GM12878 (cell line): Measurements from ENCODE around the gene FBXO21. TPM values are rescaled to one million over a fixed set of nuclear protein-coding genes. Genes with fewer than 3 reads are reported as not detected.

Experiments used
- ATAC-seq: fragments of 200-7000 bp; cut with Tn5 transposase; 3 replicates; pipeline ENCODE4 v1.9.1; 2020; ENCODE audit warnings: mild to moderate bottlenecking, moderate library complexity
- BruUV-seq: library from RNA; stranded (reverse); fragments of 400-500 nt; replicated peaks from 2 replicates; lab custom pipeline; 2021; lab: Mats Ljungman, UMichigan
- CTCF ChIA-PET: fragments of 300-600 bp; sonication (Branson Sonifier 250); formaldehyde crosslinking; extraction: SDS; loops from one replicate; lab custom pipeline; 2021; ENCODE audit warnings: inconsistent platforms; lab: Yijun Ruan, JAX
- POLR2A ChIA-PET: fragments of 350-600 bp; formaldehyde crosslinking; extraction: SDS; loops from one replicate; lab custom pipeline; 2021; ENCODE audit warnings: inconsistent platforms; lab: Charles Lee
- RAD21 ChIA-PET: fragments of 300-600 bp; sonication (Branson Sonifier 250); formaldehyde crosslinking; loops from one replicate; lab custom pipeline; 2023; ENCODE audit warnings: antibody characterized with exemption; ENCODE audit not compliant: unreplicated experiment; lab: Charles Lee
- SMC1A ChIA-PET: fragments of 300-600 bp; sonication (Branson Sonifier 250); formaldehyde crosslinking; loops from one replicate; lab custom pipeline; 2023; ENCODE audit not compliant: unreplicated experiment, uncharacterized antibody; lab: Charles Lee
- DNase-seq: peaks from one replicate; pipeline ENCODE4 v3.0.0-alpha.2; 2011; ENCODE audit warnings: low read depth, low spot score
- FAIRE-seq: peaks from 3 replicates; lab custom pipeline; 2011; peaks lifted over from hg19 to GRCh38; lab: Jason Lieb, UNC
- H2AFZ ChIP-seq: 2 replicates; pipeline ENCODE4 v1.6.0; 2011; ENCODE audit warnings: low read depth, low read length, control low read depth; ENCODE audit not compliant: control insufficient read depth
- H3K27ac ChIP-seq: 2 replicates; pipeline ENCODE4 v1.5.1; 2011; ENCODE audit warnings: control low read depth; ENCODE audit not compliant: control insufficient read depth, insufficient read depth
- H3K27me3 ChIP-seq, 2 experiments: replicated peaks in 1 of 2; 2 replicates each; pipeline versions ENCODE4 v1.6.0 to v1.6.1; 2011; ENCODE audit warnings: low read length in 1 of 2; ENCODE audit not compliant: control insufficient read depth in 2 of 2, insufficient read depth in 2 of 2
- H3K36me3 ChIP-seq, 2 experiments: 2 replicates each; pipeline ENCODE4 v1.5.1; 2011; ENCODE audit warnings: low read length in 1 of 2; ENCODE audit not compliant: control insufficient read depth in 2 of 2, insufficient read depth in 2 of 2
- H3K4me1 ChIP-seq: 2 replicates; pipeline ENCODE4 v1.6.1; 2011; ENCODE audit warnings: mild to moderate bottlenecking, low read length, moderate library complexity, mixed read lengths; ENCODE audit not compliant: control insufficient read depth, insufficient read depth
- H3K4me2 ChIP-seq: 2 replicates; pipeline ENCODE4 v1.6.0; 2011; ENCODE audit warnings: control low read depth; ENCODE audit not compliant: control insufficient read depth, insufficient read depth
- H3K4me3 ChIP-seq: fragments of 200-600 bp; sonication (generic); 2 replicates; pipeline ENCODE4 v1.5.1; 2016
- H3K79me2 ChIP-seq: 2 replicates; pipeline ENCODE4 v1.6.0; 2011; ENCODE audit warnings: low read length; ENCODE audit not compliant: control insufficient read depth, insufficient read depth
- H3K9ac ChIP-seq: 2 replicates; pipeline ENCODE4 v1.8.0; 2011; ENCODE audit warnings: low read length, control low read depth, mixed read lengths; ENCODE audit not compliant: control insufficient read depth, insufficient read depth
- H3K9me3 ChIP-seq: replicated peaks from 3 replicates; pipeline ENCODE4 v1.5.1; 2011; ENCODE audit warnings: mild to moderate bottlenecking, low read length; ENCODE audit not compliant: control insufficient read depth, insufficient read depth
- H4K20me1 ChIP-seq: 2 replicates; pipeline ENCODE4 v1.6.0; 2011; ENCODE audit not compliant: control insufficient read depth, insufficient read depth
- BMI1 ChIP-seq: fragments of 450-650 bp; IDR thresholded peaks from 2 replicates; pipeline ENCODE4 v1.6.1; 2016; ENCODE audit warnings: mild to moderate bottlenecking, moderate library complexity, borderline replicate concordance
- CEBPB ChIP-seq, 2 experiments: fragments of 150-350 bp in 1 of 2; IDR thresholded peaks; 2 replicates each; pipeline ENCODE4 v1.6.1; 2012 to 2014; ENCODE audit warnings: low read depth in 2 of 2, low read length in 2 of 2, borderline replicate concordance in 1 of 2, inconsistent platforms in 1 of 2
- CHD4 ChIP-seq: fragments of 200-600 bp; sonication (generic); IDR thresholded peaks from 2 replicates; pipeline ENCODE4 v1.6.1; 2016; ENCODE audit warnings: mild to moderate bottlenecking
- CTCF ChIP-seq, 3 experiments: IDR thresholded peaks in 2 of 3; conservative IDR thresholded peaks in 1 of 3; 2 replicates each; pipeline ENCODE4 v1.5.1; 2011; ENCODE audit warnings: low read depth in 3 of 3, low read length in 3 of 3, mild to moderate bottlenecking in 3 of 3, control low read depth in 2 of 3, moderate library complexity in 2 of 3, inconsistent platforms in 1 of 3, mixed read lengths in 1 of 3; ENCODE audit not compliant: control insufficient read depth in 2 of 3, insufficient read depth in 1 of 3; ENCODE audit errors: extremely low read depth in 1 of 3
- DPF2 ChIP-seq: fragments of 450-650 bp; IDR thresholded peaks from 2 replicates; pipeline ENCODE4 v1.6.1; 2017; ENCODE audit warnings: mild to moderate bottlenecking
- FOXK2 ChIP-seq: fragments of 450-650 bp; IDR thresholded peaks from 2 replicates; pipeline ENCODE4 v1.6.1; 2017; ENCODE audit warnings: mild to moderate bottlenecking, moderate library complexity
- IKZF2 ChIP-seq, 2 experiments: fragments of 450-650 bp; IDR thresholded peaks; 2 replicates each; pipeline ENCODE4 v1.6.1; 2017; ENCODE audit warnings: mild to moderate bottlenecking in 2 of 2, moderate library complexity in 2 of 2
- NFIC ChIP-seq: IDR thresholded peaks from 2 replicates; pipeline ENCODE4 v1.6.1; 2012; ENCODE audit warnings: low read depth, mild to moderate bottlenecking, inconsistent platforms, low read length, moderate library complexity
- NFYA ChIP-seq: IDR thresholded peaks from 2 replicates; pipeline ENCODE4 v1.6.1; 2011; ENCODE audit warnings: low read depth, mild to moderate bottlenecking, low read length, improper control_type of control experiment, borderline replicate concordance
- RAD21 ChIP-seq: IDR thresholded peaks from 2 replicates; pipeline ENCODE4 v1.6.1; 2011; ENCODE audit warnings: mild to moderate bottlenecking, low read depth, low read length, moderate library complexity; ENCODE audit not compliant: insufficient read depth
- SKIL ChIP-seq: fragments of 450-650 bp; IDR thresholded peaks from 2 replicates; pipeline ENCODE4 v1.6.1; 2017; ENCODE audit warnings: mild to moderate bottlenecking, low read depth, inconsistent platforms; ENCODE audit not compliant: poor library complexity, severe bottlenecking
- SMAD5 ChIP-seq: IDR thresholded peaks from 2 replicates; pipeline ENCODE4 v1.6.1; 2016; ENCODE audit warnings: antibody characterized with exemption, low read depth
- SMARCA5 ChIP-seq: fragments of 450-650 bp; IDR thresholded peaks from 2 replicates; pipeline ENCODE4 v1.6.1; 2017; ENCODE audit warnings: mild to moderate bottlenecking
- SRF ChIP-seq, 2 experiments: IDR thresholded peaks; 2 replicates each; pipeline ENCODE4 v1.6.1; 2011; ENCODE audit warnings: low read depth in 2 of 2, low read length in 2 of 2, mild to moderate bottlenecking in 1 of 2, moderate library complexity in 1 of 2
- ZZZ3 ChIP-seq: IDR thresholded peaks from 2 replicates; pipeline ENCODE4 v1.6.1; 2011; ENCODE audit warnings: low read depth; ENCODE audit not compliant: control insufficient read depth, insufficient read length
- WGBS: methylation state at CpG from one replicate; pipeline ENCODE4 v1.1.6; 2016; ENCODE audit warnings: low lambda C conversion rate; ENCODE audit not compliant: insufficient replicate concordance, insufficient coverage; ENCODE audit errors: missing lambda C conversion rate; 5-methylcytosine and 5-hydroxymethylcytosine counted together
- in situ Hi-C: fragments of 300-500 bp; cut with MboI; formaldehyde crosslinking; loops from 9 replicates; pipeline ENCODE4 v1.14.3; 2018; ENCODE audit warnings: mixed read lengths
- intact Hi-C: fragments of 100-400 bp; cut with micrococcal nuclease; formaldehyde crosslinking; loops from one replicate; pipeline ENCODE4 v1.14.2; 2022; ENCODE audit not compliant: unreplicated experiment
- polyA plus RNA-seq, 11 experiments: library from polyadenylated mRNA; depleted of rRNA in 4 of 11; unstranded in 6 of 11; stranded (reverse) in 5 of 11; fragments of >200 nt; fragmentation: Nextera tagmentation in 4 of 11; fragmentation: Illumina TruSeq in 1 of 11; extraction: Ambion mirVana in 4 of 11; extraction: Trizol in 1 of 11; gene quantifications; 1 replicate in 1 of 11; 2 replicates in 10 of 11; pipeline versions ENCODE4 v1.2.1 to v1.2.3, GENCODE V29; 2011 to 2016; ENCODE audit warnings: inconsistent platforms in 2 of 11, missing spikeins in 2 of 11, low read depth in 1 of 11
- total RNA-seq, 4 experiments: library from RNA; depleted of rRNA in 3 of 4; stranded (reverse); fragments of >200 nt in 3 of 4; fragmentation: Illumina TruSeq in 1 of 4; extraction: Trizol in 1 of 4; gene quantifications; 2 replicates each; pipeline versions ENCODE4 v1.2.1 to v1.2.3, GENCODE V29; 2013 to 2021
- TF ChIP-seq, protein P1 (sequence below): IDR thresholded peaks from 2 replicates; pipeline ENCODE4 v1.6.1; 2011; ENCODE audit warnings: mild to moderate bottlenecking, low read depth, low read length, moderate library complexity; ENCODE audit not compliant: insufficient replicate concordance

The FBXO21 gene
- total and polyA plus RNA-seq, 10 of the 15 experiments (the other 5 are each of a cell fraction or from before 2014, with no cell fraction given) = 5.5 to 32.6 (median 18.9) TPM

- no peak for TF ChIP-seq SKIL
- TF ChIP-seq DPF2 = no peak
These were observed 27.6 kb downstream of the FBXO21 start (continued) for GRCh38 chr12:117162633-117163032.

DNA sequence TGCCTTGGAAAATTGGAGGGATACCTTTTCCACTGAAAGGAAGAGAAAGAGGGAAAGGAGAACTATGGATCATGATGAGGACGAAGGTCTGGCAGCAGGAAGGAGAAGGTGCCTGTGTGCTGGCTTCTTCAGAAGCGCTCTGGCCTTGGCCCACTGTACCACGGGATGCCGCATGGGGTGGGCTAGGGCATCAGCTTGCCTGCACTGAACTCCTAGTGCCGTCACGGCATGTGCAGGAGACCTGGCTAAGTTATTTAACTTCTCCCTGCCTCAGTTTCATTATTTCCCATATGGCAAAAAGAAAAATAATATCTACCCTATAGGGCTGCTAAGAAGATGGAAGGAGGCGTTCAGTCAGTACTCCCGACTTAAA is 28.1 kb downstream of the FBXO21 start:
- CTCF ChIA-PET = no interaction called here
- no peaks in the 10 kb centered on the region for H3K79me2 ChIP-seq
- no peaks in the 10 kb centered on the region for H3K4me1 ChIP-seq
- POLR2A ChIA-PET = no interaction called here
- RAD21 ChIA-PET = no interaction called here
- no peak overlapping the region for H3K9ac ChIP-seq
- H3K27me3 ChIP-seq = no peaks in the 10 kb centered on the region
- H2AFZ ChIP-seq = no peak overlapping the region
- DNase-seq (no peak), ATAC-seq (no peak), FAIRE-seq (no peak)
- 82% methylated on average over 8 of the region's 8 CpGs for WGBS
- H3K27ac ChIP-seq = no peak overlapping the region
- TF ChIP-seq SRF (IDR thresholded peaks at IDR 0.05; ENCODE audit: low read depth in 2 of 2, low read length in 2 of 2) (no peak), SMARCA5 (no peak), CHD4 (no peak), FOXK2 (no peak), NFYA (no peak), SMAD5 (no peak), RAD21 (no peak), ZZZ3 (no peak), IKZF2 (IDR thresholded peaks at IDR 0.05) (no peak), BMI1 (no peak), CTCF (IDR thresholded peaks at IDR 0.05 in 2 of 3, conservative IDR thresholded peaks at IDR 0.05 in 1 of 3; ENCODE audit: control insufficient read depth in 2 of 3, extremely low read depth in 1 of 3, insufficient read depth in 1 of 3, low read depth in 3 of 3, low read length in 3 of 3) (no peak), NFIC (no peak), CEBPB (IDR thresholded peaks at IDR 0.05; ENCODE audit: borderline replicate concordance in 1 of 2, low read depth in 2 of 2, low read length in 2 of 2) (no peak)
- TF ChIP-seq, protein P1, sequence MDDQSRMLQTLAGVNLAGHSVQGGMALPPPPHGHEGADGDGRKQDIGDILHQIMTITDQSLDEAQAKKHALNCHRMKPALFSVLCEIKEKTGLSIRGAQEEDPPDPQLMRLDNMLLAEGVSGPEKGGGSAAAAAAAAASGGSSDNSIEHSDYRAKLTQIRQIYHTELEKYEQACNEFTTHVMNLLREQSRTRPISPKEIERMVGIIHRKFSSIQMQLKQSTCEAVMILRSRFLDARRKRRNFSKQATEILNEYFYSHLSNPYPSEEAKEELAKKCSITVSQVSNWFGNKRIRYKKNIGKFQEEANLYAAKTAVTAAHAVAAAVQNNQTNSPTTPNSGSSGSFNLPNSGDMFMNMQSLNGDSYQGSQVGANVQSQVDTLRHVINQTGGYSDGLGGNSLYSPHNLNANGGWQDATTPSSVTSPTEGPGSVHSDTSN = no peak
- intact Hi-C loops (no loop called here), in situ Hi-C loops (no loop called here)
- no peaks in the 10 kb centered on the region for H4K20me1 ChIP-seq
- H3K4me2 ChIP-seq = no peak overlapping the region
- H3K9me3 ChIP-seq = no peaks in the 10 kb centered on the region
- SMC1A ChIA-PET = no interaction called here
- BruUV-seq = no TSS peak
- no peak overlapping the region for H3K4me3 ChIP-seq
- H3K36me3 ChIP-seq = peaks cover 25 to 36% of the 10 kb centered on the region in 2 experiments
